Measurements from ENCODE around the gene MLKL.

Gene MLKL

DNA sequence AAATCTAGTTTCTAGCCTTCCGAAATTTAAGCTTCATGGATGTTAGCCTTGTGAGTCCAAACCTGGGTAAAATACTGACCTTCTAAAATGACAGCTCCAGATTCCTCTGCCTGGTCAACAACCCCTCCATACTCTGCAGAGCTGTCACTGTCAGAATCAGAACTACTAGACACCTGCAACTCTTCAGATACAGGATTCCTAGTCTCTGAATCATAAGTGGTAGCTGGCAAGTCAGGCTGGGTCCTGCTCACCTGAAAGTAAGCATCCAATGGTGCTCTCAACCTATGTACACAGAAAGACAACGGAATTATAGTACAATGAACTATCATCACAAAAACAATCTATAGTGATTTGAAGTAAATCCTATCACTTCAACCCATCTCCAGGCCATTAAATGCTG is 48.8 kb downstream of the MLKL start:
- no peak for DNase-seq (ENCODE audit: low read depth in 3 of 3)

DNA sequence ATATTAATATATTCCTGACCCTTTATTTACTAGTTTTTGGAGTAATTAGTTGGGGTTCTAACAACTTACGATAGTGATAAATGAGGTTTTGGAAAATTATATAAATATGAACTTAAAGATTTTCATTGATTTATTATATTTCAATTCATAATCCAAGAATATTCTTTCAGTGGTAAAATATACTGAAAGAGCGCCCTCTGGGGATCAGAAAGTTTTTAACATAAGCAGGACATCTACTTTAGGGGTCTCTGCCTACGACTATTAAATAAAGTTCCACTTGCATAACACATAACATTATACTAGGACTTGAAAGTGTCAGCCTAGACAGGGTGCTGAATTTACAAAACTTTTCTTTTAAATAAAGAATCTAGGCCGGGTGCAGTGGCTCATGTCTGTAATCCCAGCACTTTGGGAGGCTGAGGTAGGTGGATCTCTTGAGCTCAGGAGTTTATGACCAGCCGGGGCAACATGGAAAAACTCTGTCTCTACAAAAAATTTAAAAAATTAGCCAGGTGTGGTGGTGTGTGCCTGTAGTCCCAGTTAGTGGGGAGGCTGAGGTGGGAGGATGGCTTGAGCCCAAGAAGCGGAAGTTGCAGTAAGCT is 49.6 kb downstream of the MLKL start:
- no peak for DNase-seq (ENCODE audit: low read depth in 3 of 3)

DNA sequence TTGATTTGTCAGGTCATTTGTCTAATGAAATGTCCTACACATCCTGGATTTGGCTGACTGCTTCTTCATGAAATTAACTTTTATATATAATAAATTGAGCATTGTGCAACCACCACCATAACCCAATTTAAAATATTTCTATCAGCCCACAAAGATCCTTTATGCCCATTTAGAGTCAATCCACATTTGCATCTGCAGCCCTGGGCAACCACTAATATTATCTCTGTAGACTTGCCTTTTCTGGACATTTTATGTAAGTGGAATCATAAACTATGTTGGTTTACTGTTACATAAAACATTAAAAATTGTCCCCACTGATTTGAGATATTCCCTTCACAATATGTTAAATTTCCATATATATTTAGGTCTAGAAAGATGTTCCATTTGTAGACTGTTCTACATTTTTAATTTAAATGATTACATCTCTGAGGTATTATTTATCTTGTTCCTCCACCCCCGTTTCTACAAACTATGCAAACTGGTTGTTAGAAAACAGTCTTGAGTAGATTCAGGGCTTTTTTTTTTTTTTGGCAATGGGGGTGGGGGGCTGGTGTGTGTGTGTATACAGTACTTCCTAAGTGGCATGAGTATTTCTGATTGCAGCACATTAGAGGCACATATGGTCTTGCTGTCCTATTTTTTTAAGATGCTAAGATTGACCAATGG is 50.7 kb downstream of the MLKL start:
- DNase-seq (ENCODE audit: low read depth in 3 of 3), result no peak

DNA sequence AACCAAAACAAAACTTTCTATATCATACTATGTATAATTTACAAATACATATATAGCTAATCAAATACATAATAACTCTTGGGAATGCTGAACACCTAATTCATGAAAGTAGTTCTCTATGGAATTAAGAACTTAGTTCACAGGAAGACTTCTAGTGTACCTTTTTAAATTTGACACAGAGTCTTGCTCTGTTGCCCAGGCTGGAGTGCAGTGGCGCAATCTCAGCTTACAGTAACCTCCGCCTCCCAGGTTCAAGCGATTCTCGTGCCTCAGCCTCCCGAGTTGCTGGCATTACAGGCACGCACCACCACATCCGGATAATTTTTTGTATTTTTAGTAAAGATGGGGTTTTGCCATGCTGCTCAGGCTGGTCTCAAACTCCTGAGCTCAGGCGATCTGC is 58.7 kb downstream of the MLKL start:
- no peak for DNase-seq (ENCODE audit: low read depth in 3 of 3)

DNA sequence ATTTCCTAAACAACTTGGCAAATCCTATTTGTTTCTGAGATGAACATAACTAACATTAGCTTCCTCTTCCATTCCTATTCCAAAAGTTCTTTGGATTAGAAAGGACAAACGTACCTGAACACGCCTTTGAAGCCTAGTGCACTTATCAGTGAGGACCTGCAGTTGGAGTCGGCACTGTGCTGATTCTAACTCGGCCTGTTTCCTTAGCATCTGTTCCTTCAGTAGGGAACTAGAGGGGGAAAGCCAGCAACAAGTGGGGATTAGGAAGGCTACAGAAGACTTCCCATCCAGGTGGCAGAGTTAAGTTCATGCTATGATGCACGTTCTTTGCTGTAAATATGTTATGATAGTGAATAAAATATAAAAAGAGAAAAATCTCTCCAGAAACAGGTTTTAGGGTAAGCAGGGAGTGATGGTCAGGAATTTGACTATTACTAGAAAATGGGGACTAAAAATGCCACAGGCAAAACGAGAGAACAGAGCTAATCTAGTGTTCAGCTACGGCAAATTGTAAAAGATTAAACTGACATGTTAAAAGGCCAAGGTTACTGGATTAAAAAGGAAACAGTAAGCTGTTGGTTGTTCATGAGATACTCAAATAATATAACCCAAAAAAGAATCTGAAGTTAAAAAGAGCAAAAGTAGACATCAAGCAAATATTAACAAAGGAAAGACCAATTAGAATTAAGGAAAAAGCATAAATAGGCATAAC is 62.8 kb downstream of the MLKL start:
- no peak for DNase-seq (ENCODE audit: low read depth in 3 of 3)

DNA sequence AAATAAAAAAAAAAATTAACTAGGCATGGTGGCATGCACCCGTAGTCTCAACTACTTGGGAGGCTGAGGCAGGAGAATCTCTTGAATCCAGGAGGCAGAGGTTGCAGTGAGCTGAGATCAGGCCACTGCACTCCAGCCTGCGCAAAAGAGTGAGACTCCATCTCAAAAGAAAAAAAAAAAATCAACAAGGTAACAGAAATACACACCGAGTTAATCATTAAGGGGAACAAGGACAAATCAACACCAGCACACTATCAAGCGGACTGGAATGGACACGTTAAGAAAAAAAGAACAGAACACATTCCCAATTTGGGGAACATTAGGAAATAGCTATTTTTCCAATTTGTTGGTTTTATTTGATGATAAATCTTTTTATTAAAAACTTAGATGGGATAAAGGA is 65.4 kb downstream of the MLKL start:
- DNase-seq (ENCODE audit: low read depth in 3 of 3), result no peak

DNA sequence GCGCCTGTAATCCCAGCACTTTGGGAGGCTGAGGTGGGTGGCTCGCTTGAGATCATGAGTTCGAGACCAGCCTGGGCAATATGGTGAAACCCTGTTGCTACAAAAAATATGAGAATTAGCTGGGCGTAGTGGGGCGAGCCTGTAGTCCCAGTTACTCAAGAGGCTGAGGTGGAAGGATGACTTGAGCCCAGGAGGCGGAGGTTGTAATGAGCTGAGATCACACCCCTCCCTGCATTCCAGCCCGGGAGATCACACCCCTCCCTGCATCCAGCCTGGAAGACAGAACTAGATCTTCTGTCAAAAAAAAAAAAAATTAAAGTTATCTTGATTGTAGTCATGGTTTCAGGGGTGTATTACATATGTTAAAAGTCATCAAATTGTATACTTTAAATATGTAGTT is 67.0 kb downstream of the MLKL start:
- DNase-seq (ENCODE audit: low read depth in 3 of 3), result no peak

DNA sequence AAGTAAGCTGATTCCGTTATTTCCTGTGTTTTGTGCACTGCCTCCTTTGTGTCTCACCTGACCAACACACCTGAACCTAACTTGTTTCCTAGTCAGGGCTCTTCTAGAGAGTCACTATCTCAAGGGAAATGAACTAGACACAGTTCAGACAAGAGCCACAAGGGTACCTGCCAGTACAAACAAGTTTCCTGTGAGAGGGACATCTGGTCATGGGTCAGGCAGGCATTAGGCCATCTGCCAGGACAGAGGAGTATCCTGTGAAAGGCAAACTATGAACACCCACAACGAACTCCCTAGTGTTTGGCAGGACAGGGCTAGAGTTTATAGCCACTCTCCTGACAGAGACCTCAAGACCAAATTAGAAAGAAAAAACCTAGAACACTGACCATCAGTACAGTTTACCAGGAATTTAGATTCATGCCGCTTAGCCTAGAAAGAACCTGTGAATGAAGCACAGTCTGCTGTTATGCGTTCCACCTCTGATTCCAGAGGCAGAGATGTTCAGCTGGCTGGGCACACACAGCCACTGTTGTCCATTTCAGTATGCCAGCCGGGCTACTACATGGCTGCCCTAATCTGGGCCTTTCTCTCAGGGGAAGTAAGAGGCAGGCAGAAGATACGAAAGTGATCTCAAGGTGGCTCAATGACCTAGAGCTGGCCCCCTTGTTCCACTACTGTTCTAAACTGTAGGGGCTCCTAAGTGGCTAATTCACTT is 73.0 kb downstream of the MLKL start:
- DNase-seq (ENCODE audit: low read depth in 3 of 3), result no peak

DNA sequence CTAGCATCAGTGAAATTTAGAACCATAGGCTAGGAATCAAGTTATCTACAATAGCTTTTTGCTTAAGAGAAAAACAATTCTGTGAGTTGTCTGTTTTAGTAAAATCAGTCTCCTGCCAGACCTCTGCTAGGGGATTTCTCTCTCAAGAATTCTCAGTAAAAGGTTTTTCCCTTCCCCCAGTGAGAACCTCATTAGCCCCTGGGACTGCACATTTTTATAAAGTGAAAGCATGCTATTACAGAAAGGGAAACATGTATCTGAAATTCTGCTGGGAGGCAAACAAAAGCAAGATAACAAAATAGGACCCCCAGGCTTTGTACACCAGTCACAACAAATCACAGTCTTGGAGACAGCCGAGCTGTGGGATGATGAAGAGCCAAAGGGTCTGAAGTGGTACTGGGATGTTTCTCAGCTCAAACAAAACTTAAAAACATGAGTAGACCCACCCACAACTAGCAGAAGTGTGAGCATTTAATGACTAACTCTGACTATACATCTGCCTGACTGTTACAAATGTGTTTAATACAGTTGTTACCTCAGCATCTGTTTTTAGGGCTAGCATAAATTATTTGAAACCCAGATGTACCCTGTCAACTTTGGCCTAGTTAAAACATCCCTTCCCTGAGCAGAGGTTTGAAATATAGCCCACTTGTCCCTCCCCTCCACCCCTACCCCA is 73.8 kb downstream of the MLKL start:
- no peak for DNase-seq (ENCODE audit: low read depth in 3 of 3)

DNA sequence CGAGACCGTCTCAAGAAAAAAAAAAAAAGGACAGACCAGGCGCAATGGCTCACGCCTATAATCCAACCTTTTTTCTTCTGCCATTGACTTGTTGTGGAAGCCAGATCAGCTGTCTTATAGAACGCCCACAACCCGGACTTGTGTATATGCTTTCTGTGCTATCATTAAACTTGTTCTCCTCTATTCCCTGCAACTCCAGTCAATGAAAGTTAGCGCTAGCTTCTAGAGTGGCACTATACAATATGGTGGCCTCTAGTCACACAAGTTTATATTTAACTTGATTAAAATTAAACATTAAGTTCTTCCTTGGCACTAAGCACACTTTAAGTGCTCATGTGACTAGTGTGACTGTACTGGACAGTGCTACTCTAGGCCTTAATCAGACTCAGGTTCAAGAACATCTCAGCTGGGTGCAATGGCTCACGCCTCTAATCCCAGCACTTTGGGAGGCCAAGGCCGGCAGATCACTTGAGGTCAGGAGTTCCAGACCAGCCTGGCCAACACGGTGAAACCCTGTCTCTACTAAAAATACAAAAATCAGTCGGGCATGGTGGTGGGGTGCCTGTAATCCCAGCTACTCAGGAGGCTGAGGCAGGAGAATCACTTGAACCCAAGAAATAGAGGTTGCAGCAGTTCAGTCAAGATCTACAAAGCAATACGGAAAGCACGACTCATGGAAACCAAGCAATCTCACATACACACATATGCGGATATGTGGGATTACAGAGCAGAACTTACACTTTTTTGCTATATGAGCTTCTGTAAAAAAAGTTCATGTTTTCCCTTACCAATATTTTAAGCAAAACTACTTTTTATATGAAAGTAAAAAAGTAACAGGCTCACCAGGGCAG is 74.9 kb downstream of the MLKL start:
- no peak for DNase-seq (ENCODE audit: low read depth in 3 of 3)

DNA sequence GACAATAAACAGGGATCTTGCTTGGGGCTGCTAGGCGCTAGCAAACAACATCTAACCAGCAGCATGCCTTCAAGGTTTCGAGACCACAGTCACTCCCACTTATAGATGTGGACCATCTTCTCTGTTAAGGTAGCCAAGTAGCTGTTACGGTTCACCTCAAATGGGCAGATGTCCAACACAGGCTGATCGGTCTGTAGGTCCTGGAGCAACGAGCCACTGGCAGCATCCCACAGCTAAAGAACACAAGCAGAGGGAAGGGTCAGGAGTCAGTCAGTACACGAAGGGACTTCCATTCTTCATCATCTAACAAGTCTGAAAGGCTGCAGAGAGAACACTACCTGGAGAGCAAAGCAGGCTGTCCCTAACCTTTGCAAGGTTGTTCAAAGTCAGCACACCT is 76.8 kb downstream of the MLKL start:
- no peak for DNase-seq (ENCODE audit: low read depth in 3 of 3)

DNA sequence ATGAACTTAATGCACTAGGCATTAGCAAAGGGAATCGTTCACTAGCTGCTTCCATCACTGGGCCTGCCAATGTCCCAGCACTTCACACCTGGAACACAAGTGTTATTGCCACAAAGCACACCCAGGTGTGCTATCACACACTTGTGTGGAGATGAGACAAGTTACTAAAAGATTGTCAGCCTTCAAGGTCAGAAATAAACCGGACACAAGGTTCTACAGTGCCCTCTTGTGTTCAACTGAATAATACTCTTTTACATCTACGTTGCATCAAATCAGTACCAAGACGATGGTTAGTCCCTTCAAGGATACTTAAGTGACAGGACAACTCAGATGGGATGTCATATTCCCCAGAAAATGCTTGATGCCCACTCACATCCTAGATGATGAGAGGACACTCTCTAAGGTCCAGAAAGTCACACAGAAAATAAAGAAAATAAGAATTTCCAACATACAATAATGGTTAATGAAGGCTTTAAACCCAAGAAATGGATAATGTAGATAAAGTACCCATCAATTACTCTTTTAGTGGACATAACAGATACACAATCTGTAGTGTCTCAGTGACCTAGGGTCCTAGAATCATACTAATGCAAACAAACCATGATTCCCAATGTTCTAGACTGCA is 77.3 kb downstream of the MLKL start:
- no peak for DNase-seq (ENCODE audit: low read depth in 3 of 3)

DNA sequence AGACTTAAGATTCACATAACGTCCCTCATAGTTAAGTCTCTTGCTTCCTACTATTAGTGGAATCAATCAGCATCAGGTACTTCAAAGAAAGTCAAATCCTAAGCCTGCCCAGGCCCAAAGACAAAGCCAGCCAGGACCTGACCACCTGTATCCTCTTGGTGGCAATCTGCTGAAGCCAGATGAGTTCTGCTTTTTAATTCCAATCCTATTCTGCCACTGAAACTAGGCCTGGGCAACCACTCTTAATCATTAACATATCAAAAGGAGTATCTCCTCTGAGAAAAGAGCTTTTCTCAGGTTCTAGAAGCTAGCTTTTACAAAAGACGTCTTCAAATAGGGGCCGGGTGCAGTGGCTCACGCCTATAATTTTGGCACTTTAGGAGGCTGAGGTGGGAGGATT is 78.7 kb downstream of the MLKL start:
- DNase-seq (ENCODE audit: low read depth in 3 of 3), result no peak

Data from stimulated activated CD4-positive, alpha-beta T cell treated with anti-CD3 and anti-CD28 coated beads, TNF-alpha, amount 100 ng/mL, for 4 hours (primary cell).